Bronchial epithelial cell (primary cell): Measurements from ENCODE around the gene PGM3. TPM values are rescaled to one million over a fixed set of nuclear protein-coding genes. Genes with fewer than 3 reads are reported as not detected.

Source experiments
- DNase-seq: peaks from one replicate; pipeline ENCODE4 v3.0.0-alpha.2; 2010; ENCODE audit warnings: low read depth
- FAIRE-seq: peaks from 2 replicates; lab custom pipeline; 2011; peaks lifted over from hg19 to GRCh38; lab: Jason Lieb, UNC
- H3K27me3 ChIP-seq: 2 replicates; pipeline ENCODE4 v1.5.1; 2011; ENCODE audit warnings: low read length; ENCODE audit not compliant: control insufficient read depth, insufficient read depth
- H3K36me3 ChIP-seq: 2 replicates; pipeline ENCODE4 v1.5.1; 2011; ENCODE audit warnings: low read length; ENCODE audit not compliant: control insufficient read depth, insufficient read depth
- H3K4me3 ChIP-seq: 2 replicates; pipeline ENCODE4 v1.5.1; 2011; ENCODE audit warnings: mild to moderate bottlenecking, low read depth, low read length, control low read depth
- total RNA-seq: library from RNA; depleted of rRNA; stranded (reverse); fragments of >200 nt; gene quantifications from 2 replicates; pipeline ENCODE4 v1.2.1, GENCODE V29; 2014
- TF ChIP-seq, protein P1 (sequence below): IDR thresholded peaks from 2 replicates; pipeline ENCODE4 v1.5.1; 2011; ENCODE audit warnings: mild to moderate bottlenecking, moderate library complexity, low read length, control low read depth, inconsistent platforms; ENCODE audit not compliant: insufficient read depth, severe bottlenecking

PGM3 gene
- total RNA-seq, 1 donor from 2014 or later, result 101 TPM

DNA sequence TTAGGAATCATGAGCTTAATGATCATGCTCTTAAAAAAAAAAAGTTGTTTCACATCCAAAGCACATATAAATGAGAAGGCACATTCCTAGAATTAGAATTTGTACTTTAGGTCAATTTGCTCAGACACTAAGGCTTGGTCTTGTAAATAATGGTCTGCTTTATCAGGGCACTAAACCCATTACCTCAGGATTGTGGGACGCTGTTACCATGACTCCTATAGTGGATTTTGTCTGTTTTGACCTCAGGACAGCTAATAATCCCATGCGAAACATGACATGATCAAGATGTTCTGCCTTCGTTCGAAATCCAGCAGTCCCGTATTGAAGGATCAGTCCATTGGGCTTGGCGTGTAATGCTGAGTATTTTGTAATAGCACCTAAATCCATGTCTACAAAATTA is 2.4 kb downstream of the PGM3 start:
- no peak for DNase-seq
- H3K27me3 ChIP-seq, result no peaks in the 10 kb centered on the region
- TF ChIP-seq, protein P1, sequence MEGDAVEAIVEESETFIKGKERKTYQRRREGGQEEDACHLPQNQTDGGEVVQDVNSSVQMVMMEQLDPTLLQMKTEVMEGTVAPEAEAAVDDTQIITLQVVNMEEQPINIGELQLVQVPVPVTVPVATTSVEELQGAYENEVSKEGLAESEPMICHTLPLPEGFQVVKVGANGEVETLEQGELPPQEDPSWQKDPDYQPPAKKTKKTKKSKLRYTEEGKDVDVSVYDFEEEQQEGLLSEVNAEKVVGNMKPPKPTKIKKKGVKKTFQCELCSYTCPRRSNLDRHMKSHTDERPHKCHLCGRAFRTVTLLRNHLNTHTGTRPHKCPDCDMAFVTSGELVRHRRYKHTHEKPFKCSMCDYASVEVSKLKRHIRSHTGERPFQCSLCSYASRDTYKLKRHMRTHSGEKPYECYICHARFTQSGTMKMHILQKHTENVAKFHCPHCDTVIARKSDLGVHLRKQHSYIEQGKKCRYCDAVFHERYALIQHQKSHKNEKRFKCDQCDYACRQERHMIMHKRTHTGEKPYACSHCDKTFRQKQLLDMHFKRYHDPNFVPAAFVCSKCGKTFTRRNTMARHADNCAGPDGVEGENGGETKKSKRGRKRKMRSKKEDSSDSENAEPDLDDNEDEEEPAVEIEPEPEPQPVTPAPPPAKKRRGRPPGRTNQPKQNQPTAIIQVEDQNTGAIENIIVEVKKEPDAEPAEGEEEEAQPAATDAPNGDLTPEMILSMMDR, result no peak
- H3K36me3 ChIP-seq, result peaks cover 6% of the 10 kb centered on the region
- H3K4me3 ChIP-seq, result no peak overlapping the region
- FAIRE-seq, result peak; percentile 62

DNA sequence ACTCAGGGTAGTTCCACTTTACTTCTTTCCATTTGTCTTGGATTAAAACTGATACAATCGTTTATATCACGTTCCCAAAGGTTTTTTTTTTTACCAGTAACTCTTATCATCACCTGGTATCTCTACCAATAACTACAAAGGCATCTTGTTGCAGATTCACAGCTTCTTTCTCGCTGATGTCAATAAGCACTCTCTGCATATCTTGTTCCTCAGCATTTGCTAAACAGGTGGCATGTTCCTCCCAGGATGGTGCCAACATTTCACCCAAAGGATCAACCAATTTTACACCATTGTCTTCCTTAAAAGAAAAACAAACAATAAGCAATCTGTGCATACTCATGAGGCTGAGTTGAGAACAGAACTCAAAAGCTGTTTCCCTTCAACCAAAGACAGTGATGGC is 4.6 kb downstream of the PGM3 start:
- DNase-seq (no peak), FAIRE-seq (no peak)
- no peaks in the 10 kb centered on the region for H3K27me3 ChIP-seq
- H3K4me3 ChIP-seq, result no peak overlapping the region
- TF ChIP-seq, protein P1, result no peak
- peaks cover 6% of the 10 kb centered on the region for H3K36me3 ChIP-seq

DNA sequence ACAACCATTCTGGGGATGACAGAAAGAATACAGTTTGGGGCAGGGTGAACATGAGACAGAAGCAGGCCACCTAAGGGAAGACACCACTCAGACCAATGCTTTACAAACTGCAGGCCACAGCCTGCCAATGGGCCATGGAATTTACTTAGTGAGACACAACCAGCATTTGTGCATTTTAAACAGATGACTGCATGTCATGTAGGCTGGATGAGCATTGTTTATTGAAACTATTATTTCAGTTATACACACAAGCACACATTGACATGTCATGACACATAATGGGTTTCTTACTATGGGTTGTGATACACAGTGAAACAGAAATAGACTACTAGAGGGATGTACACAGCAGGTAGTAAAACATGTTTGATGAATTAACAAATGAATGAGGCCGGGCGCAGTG is 8.0 kb downstream of the PGM3 start:
- Histone ChIP-seq H3K27me3 (no peaks in the 10 kb centered on the region), H3K36me3 (peaks cover 13% of the 10 kb centered on the region), H3K4me3 (no peak overlapping the region)
- FAIRE-seq (no peak), DNase-seq (peak; percentile 92)
- TF ChIP-seq, protein P1, result no peak

DNA sequence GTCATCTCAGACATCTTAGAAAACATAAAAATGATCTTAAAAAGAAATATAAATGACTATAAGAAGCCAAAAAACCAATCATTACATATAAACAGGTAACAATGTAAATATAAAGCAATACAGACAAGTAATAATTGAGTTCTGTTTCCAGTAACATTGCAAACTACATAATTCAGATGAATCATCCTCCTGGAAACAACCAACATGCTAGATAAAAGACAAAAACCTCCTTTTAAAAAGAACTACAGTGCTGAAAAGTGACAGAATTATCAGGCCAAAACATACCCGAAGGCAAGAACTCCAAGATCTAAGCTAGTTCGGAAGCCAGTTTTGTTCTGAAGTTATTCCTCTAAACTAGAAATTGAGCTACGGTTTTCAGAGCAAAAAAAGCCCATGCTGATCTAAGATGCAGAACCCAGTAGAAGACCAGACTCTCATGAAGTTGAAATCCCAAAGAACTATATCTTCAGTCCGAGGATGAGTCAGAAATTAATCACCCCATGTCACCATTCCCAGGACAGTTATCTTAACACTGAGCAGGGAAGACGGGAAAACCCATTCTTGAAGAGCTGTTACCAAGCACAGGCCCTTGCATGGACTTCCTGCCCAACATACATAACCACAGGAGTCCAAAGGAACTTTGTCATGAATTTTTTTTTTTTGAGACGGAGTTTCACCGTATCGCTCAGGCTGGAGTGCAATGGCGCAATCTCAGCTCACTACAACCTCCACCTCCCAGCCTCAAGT is 9.8 kb downstream of the PGM3 start:
- DNase-seq (peak; percentile 94), FAIRE-seq (no peak)
- H3K4me3 ChIP-seq, result no peak overlapping the region
- TF ChIP-seq, protein P1, result no peak
- peaks cover 9% of the 10 kb centered on the region for H3K36me3 ChIP-seq
- no peaks in the 10 kb centered on the region for H3K27me3 ChIP-seq

- H3K27me3 ChIP-seq, result no peaks in the 10 kb centered on the region
- peaks cover 12% of the 10 kb centered on the region for H3K36me3 ChIP-seq
- FAIRE-seq (no peak), DNase-seq (no peak)
- TF ChIP-seq, protein P1, result no peak
- H3K4me3 ChIP-seq, result no peak overlapping the region
These were observed 11.0 kb downstream of the PGM3 start for GRCh38 chr6:83182114-83182513.
